ENCODE data around the gene ZNF414. TPM values are rescaled to one million over a fixed set of nuclear protein-coding genes. Genes with fewer than 3 reads are reported as not detected.

The ZNF414 gene
- total RNA-seq, 1 donor from 2014 or later: 29.9 TPM

GRCh38 chr19:8476524-8476923 is 37.4 kb downstream of the ZNF414 start:
- H3K4me3 Mint-ChIP-seq (ENCODE audit: unreplicated experiment): no peak overlapping the region
- no peak overlapping the region for H3K27ac Mint-ChIP-seq (ENCODE audit: unreplicated experiment)
- peaks cover 16% of the 10 kb centered on the region for H3K4me1 Mint-ChIP-seq (ENCODE audit: unreplicated experiment)
- no peak for DNase-seq (ENCODE audit: extremely low spot score, unreplicated experiment)
- H3K27me3 Mint-ChIP-seq (ENCODE audit: unreplicated experiment): no peaks in the 10 kb centered on the region
- TF ChIP-seq CTCF (IDR thresholded peaks at IDR 0.05): no peak
- H3K36me3 Mint-ChIP-seq (ENCODE audit: unreplicated experiment): peaks cover 38% of the 10 kb centered on the region
- H3K9me3 Mint-ChIP-seq (ENCODE audit: unreplicated experiment): no peaks in the 10 kb centered on the region

GRCh38 chr19:8475005-8475404 is 39.0 kb downstream of the ZNF414 start:
- peaks cover 16% of the 10 kb centered on the region for H3K4me1 Mint-ChIP-seq (ENCODE audit: unreplicated experiment)
- no peak overlapping the region for H3K27ac Mint-ChIP-seq (ENCODE audit: unreplicated experiment)
- no peak overlapping the region for H3K4me3 Mint-ChIP-seq (ENCODE audit: unreplicated experiment)
- DNase-seq (ENCODE audit: extremely low spot score, unreplicated experiment): no peak
- TF ChIP-seq CTCF (IDR thresholded peaks at IDR 0.05): no peak
- H3K27me3 Mint-ChIP-seq (ENCODE audit: unreplicated experiment): no peaks in the 10 kb centered on the region
- no peaks in the 10 kb centered on the region for H3K9me3 Mint-ChIP-seq (ENCODE audit: unreplicated experiment)
- H3K36me3 Mint-ChIP-seq (ENCODE audit: unreplicated experiment): peaks cover 43% of the 10 kb centered on the region

GRCh38 chr19:8473648-8474476 is 40.1 kb downstream of the ZNF414 start:
- H3K4me1 Mint-ChIP-seq (ENCODE audit: unreplicated experiment): peaks cover 16% of the 10 kb centered on the region
- peaks cover 54% of the 10 kb centered on the region for H3K36me3 Mint-ChIP-seq (ENCODE audit: unreplicated experiment)
- no peaks in the 10 kb centered on the region for H3K9me3 Mint-ChIP-seq (ENCODE audit: unreplicated experiment)
- DNase-seq (ENCODE audit: extremely low spot score, unreplicated experiment): no peak
- no peak overlapping the region for H3K4me3 Mint-ChIP-seq (ENCODE audit: unreplicated experiment)
- H3K27ac Mint-ChIP-seq (ENCODE audit: unreplicated experiment): no peak overlapping the region
- TF ChIP-seq CTCF (IDR thresholded peaks at IDR 0.05): no peak
- no peaks in the 10 kb centered on the region for H3K27me3 Mint-ChIP-seq (ENCODE audit: unreplicated experiment)

- Mint-ChIP-seq H3K36me3 (ENCODE audit: unreplicated experiment) (peaks cover 76% of the 10 kb centered on the region), H3K27me3 (ENCODE audit: unreplicated experiment) (no peaks in the 10 kb centered on the region), H3K27ac (ENCODE audit: unreplicated experiment) (no peak overlapping the region), H3K9me3 (ENCODE audit: unreplicated experiment) (no peaks in the 10 kb centered on the region), H3K4me3 (ENCODE audit: unreplicated experiment) (no peak overlapping the region), H3K4me1 (ENCODE audit: unreplicated experiment) (peaks cover 7% of the 10 kb centered on the region)
- DNase-seq (ENCODE audit: extremely low spot score, unreplicated experiment): no peak
- no peak for TF ChIP-seq CTCF (IDR thresholded peaks at IDR 0.05)
Observed at GRCh38 chr19:8469613-8470368, 44.2 kb downstream of the ZNF414 start.

- Mint-ChIP-seq H3K27ac (ENCODE audit: unreplicated experiment) (no peak overlapping the region), H3K4me1 (ENCODE audit: unreplicated experiment) (peaks cover 7% of the 10 kb centered on the region), H3K4me3 (ENCODE audit: unreplicated experiment) (no peak overlapping the region), H3K36me3 (ENCODE audit: unreplicated experiment) (peaks cover 73% of the 10 kb centered on the region), H3K27me3 (ENCODE audit: unreplicated experiment) (no peaks in the 10 kb centered on the region), H3K9me3 (ENCODE audit: unreplicated experiment) (no peaks in the 10 kb centered on the region)
- TF ChIP-seq CTCF (IDR thresholded peaks at IDR 0.05): no peak
- no peak for DNase-seq (ENCODE audit: extremely low spot score, unreplicated experiment)
Observed at GRCh38 chr19:8468761-8469373, 45.1 kb downstream of the ZNF414 start.

Measured in osteocyte (in vitro differentiated cells).